BLaER1 (cell line): ENCODE measurements around the gene TMA7.
A peak's percentile ranks its signal among the peaks of the same experiment; 100 is the strongest.
"Not testable (repeated sequence)": the region's sequence is repeated elsewhere in the genome, so short reads cannot be mapped to it uniquely, and the experiment has no call there.

Experiments
- H3K27ac ChIP-seq: shearing (Covaris generic); formaldehyde crosslinking; 2 replicates; pipeline ENCODE4 v1.8.1; 2022
- H3K27me3 ChIP-seq: shearing (Covaris generic); formaldehyde crosslinking; 2 replicates; pipeline ENCODE4 v1.8.1; 2022
- H3K36me3 ChIP-seq: shearing (Covaris generic); formaldehyde crosslinking; 2 replicates; pipeline ENCODE4 v1.8.1; 2022
- H3K4me1 ChIP-seq: shearing (Covaris generic); formaldehyde crosslinking; 2 replicates; pipeline ENCODE4 v1.8.1; 2022
- H3K4me2 ChIP-seq: shearing (Covaris generic); formaldehyde crosslinking; 2 replicates; pipeline ENCODE4 v1.8.1; 2022
- H3K4me3 ChIP-seq: shearing (Covaris generic); formaldehyde crosslinking; 2 replicates; pipeline ENCODE4 v1.8.1; 2022
- H3K9ac ChIP-seq: shearing (Covaris generic); formaldehyde crosslinking; 2 replicates; pipeline ENCODE4 v1.8.1; 2022
- H3K9me3 ChIP-seq: shearing (Covaris generic); formaldehyde crosslinking; 2 replicates; pipeline ENCODE4 v1.8.1; 2022
- H4K20me1 ChIP-seq: shearing (Covaris generic); formaldehyde crosslinking; 2 replicates; pipeline ENCODE4 v1.8.1; 2022
- Cebpa-rat ChIP-seq: shearing (Covaris generic); IDR thresholded peaks from 2 replicates; pipeline ENCODE4 v1.8.1; 2022

The TMA7 gene

DNA sequence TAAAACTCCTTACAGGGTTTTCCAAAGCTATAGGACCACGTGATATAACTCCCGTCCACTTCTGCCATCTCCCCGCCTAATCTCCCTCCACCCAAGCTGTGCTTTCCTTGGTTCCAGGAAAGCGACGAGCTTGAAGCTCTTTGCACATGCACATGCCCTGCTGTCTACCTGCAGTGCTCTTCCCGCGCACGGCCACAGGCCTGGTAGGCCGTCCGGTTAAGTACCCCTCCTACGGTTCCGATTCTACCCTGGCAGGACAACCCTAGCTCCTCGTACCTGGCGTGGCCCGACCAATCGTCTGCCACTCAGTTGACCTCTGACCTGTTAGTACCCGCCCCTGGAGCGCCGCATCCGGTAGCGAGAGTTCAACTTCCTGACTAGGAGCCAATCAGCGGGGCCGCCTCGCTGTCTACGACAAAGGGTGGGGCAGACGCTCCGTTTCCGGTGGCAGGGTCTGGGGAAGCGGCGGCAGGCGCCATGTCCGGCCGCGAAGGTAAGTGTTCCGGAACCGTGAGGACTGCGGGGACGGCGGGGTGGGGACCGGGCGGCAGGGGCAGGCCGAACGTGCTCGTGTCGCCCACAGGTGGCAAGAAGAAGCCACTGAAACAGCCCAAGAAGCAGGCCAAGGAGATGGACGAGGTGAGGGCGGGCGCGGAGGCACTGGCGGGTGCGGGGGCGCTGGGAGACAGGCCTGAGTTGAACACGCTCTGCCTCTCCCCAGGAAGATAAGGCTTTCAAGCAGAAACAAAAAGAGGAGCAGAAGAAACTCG lies at the start of gene TMA7, which contains the start of gene CCDC51:
TMA7 (plus strand) TSS at position 438 of the 770 bp plus-strand sequence; CDS start at position 478, 40 bp downstream.
CCDC51 (minus strand) TSS at position 300 of the 770 bp plus-strand sequence. CDS start 4,991 bp downstream, outside the sequence.
- Histone ChIP-seq H3K4me3 (peak within 1 kb of the TSS; percentile 92), H3K27me3 (no peaks in the 10 kb centered on the region), H4K20me1 (peaks cover 37% of the 10 kb centered on the region), H3K9me3 (no peaks in the 10 kb centered on the region), H3K9ac (peak within 1 kb of the TSS; percentile 92), H3K4me1 (peaks cover 41% of the 10 kb centered on the region), H3K27ac (peak within 1 kb of the TSS; percentile 90), H3K36me3 (peaks cover 35% of the 10 kb centered on the region), H3K4me2 (peak within 1 kb of the TSS; percentile 85)
- TF ChIP-seq Cebpa-rat = no peak

DNA sequence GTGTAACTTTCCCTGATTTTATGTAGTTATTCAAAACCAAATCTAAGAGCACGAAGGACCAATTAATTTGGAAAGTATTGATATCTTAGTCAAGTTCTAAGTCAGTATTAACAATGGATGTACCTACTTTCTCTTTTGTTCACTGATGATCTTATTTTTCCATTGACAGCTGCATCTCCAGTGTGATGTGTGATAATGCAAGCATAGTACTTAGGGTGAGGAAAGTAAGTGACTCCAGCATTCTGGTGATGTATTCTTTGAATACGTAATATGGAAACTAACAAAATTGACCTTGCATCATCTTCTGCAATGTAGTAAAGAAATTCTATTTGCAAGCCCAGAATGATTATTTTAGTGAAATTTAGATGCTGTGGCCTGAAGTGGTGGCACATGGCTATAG lies 45.7 kb upstream of the TMA7 start:
- no peaks in the 10 kb centered on the region for H4K20me1 ChIP-seq
- no peak overlapping the region for H3K9ac ChIP-seq
- H3K27ac ChIP-seq = no peak overlapping the region
- no peak for TF ChIP-seq Cebpa-rat
- H3K4me1 ChIP-seq = no peaks in the 10 kb centered on the region
- no peak overlapping the region for H3K4me3 ChIP-seq
- H3K36me3 ChIP-seq = no peaks in the 10 kb centered on the region
- H3K9me3 ChIP-seq = no peaks in the 10 kb centered on the region
- no peaks in the 10 kb centered on the region for H3K27me3 ChIP-seq
- H3K4me2 ChIP-seq = no peak overlapping the region

DNA sequence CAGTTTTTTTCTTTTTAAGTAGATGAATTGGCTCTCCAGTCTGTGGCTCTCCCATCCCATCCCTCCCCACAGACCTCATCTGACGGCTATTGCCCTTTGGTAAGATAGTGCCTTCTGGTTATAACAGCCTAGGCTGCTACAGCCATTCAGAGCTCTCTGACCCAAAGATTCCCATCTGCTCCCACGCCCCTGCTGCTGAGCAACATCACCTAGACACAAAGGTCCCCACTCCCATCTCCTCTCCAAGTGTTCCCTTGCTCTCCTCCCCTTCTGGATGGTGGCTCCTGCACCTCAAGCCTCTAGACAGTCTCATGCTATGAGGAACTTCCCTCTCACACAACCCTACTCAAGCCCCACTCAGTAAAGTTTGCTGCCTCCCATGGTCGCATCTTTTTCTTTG lies 44.3 kb upstream of the TMA7 start:
- Histone ChIP-seq H3K9ac (no peak overlapping the region), H3K36me3 (no peaks in the 10 kb centered on the region), H3K27me3 (no peaks in the 10 kb centered on the region), H3K4me2 (no peak overlapping the region), H3K4me1 (no peaks in the 10 kb centered on the region), H3K9me3 (no peaks in the 10 kb centered on the region), H3K27ac (no peak overlapping the region), H4K20me1 (no peaks in the 10 kb centered on the region), H3K4me3 (no peak overlapping the region)
- no peak for TF ChIP-seq Cebpa-rat

DNA sequence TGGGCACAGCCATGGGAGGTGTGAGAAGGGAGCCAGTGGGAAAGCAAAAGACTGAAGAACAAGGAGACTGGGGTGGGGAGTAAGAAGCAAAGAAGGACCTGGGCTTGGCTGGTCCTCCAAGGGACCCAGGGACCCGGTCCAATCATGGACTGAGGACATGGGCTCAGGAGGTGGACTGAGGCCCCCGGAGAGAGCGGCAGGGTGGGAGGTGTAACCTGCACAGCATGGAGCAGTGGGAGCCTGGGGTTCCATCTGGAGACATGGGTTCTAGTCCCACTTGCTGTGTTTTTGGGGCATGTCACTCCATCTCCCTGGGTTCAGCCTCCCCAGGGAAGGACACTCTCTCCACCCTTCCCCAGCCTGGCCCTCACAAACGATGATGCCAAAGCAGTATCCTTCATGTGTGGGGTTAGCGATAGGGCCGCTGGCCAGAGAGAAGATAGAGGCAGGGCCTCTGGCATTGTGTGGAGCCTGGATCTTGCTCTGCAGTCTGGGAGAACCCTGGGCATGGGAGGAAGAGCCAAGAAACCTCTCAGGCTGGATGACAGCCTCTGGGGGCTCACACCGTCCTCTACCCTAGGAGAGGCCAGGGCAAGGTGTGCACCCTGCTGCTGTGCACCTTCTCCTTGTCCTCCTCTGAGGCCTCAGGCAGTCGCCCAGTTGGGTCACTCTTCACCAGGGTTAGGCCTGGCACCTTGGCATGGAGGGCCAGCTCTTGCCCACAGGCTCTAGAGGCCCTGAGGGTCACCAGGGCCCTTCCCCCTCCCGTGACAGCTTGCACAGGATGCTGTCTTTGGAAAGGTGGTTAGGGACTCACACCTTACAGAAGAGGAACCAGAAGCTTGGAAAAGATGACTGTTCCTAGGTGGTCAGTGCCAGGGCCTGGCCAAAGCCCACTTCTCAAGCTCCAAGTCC lies 42.0 kb upstream of the TMA7 start:
- no peak overlapping the region for H3K4me2 ChIP-seq
- no peak overlapping the region for H3K4me3 ChIP-seq
- TF ChIP-seq Cebpa-rat = no peak

DNA sequence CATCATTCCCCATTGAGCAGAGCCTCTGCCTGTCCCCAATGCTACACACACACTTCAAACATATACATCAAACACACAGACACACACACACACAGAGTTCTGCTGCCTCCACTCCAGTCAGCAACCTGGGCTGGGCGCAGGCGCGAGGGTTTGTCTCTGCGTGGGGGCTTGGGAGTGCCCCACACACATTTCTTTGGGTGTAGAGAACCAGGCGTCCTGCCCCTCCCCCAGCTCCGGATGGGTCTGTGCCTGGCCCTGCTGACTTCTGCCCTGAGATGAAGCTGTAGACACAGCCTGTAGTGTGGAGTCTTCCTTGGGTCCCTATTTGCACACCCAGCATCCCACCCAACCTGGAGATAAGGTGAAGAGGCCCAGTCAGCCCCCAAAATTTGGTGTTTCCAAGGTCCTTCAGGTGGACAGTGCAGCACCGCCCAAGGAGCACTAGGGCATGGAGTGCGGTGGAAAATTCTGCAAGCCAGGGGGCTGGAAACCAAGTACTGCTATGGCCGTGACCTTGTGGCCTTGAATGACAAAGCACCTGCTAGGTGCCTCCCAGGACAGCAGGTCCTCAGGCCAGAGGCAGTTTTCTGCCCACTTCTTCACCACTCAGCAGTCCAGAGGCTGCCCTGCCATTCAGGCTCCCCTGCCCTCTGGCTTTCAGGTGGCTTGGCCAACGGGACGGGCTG lies 41.2 kb upstream of the TMA7 start:
- Histone ChIP-seq H4K20me1 (0 out of 2 replicates have a peak, but pooled peaks cover 9% of the 10 kb centered on the region), H3K4me1 (no peaks in the 10 kb centered on the region), H3K36me3 (peaks cover 24% of the 10 kb centered on the region), H3K27ac (no peak overlapping the region), H3K9ac (no peak overlapping the region), H3K4me3 (no peak overlapping the region), H3K9me3 (no peaks in the 10 kb centered on the region), H3K27me3 (no peaks in the 10 kb centered on the region), H3K4me2 (no peak overlapping the region)
- TF ChIP-seq Cebpa-rat = no peak

More for the DNA sequence above, 42.0 kb upstream of the TMA7 start:
- 0 out of 2 replicates have a peak, but pooled peaks cover under 1% of the 10 kb centered on the region for H4K20me1 ChIP-seq
- H3K4me1 ChIP-seq = no peaks in the 10 kb centered on the region
- no peak overlapping the region for H3K9ac ChIP-seq
- no peak overlapping the region for H3K27ac ChIP-seq
- H3K27me3 ChIP-seq = no peaks in the 10 kb centered on the region
- no peaks in the 10 kb centered on the region for H3K9me3 ChIP-seq
- peaks cover 16% of the 10 kb centered on the region for H3K36me3 ChIP-seq

DNA sequence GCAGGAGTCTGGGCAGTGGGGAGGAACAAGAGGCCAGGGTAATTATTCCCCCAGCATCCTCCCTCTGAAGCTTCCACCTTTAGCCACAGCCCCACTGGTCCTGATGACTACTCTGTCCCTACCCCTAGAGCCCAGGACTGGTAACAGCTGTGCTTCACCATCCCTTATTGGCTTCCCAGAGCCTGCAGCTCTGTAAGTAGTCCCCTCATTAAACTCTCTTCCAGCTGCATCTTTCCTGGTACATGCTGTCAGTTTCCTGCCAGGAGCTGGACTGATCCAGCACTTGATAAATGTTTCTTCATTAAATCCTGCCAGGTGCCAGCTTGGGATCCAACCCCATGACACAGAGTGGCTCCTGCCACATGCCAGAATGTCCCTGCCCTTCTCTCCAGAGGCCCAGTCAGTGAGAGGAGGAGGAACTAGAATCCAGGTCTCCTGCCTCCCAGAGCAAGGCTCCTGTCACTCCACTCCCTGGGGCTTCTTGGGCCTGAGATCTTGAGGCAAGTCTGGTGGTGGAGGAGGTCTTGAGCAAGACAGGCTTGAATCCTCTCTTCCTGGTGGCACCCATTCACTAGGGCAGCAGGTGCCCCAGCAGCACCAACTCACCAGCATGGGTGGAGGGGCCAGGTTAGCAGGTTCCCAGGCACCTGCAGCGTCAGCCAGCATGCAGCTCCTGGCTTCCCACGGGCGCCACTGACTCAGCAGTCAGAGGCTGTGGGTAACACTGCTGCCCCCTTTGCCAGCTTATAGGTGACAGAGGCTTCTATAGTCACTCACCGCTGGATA lies 40.5 kb upstream of the TMA7 start:
- TF ChIP-seq Cebpa-rat = no peak
- H3K4me2 ChIP-seq = no peak overlapping the region
- no peaks in the 10 kb centered on the region for H3K9me3 ChIP-seq
- peaks cover 32% of the 10 kb centered on the region for H3K36me3 ChIP-seq
- no peaks in the 10 kb centered on the region for H3K27me3 ChIP-seq
- no peak overlapping the region for H3K9ac ChIP-seq
- no peaks in the 10 kb centered on the region for H3K4me1 ChIP-seq
- H4K20me1 ChIP-seq = peaks cover 16% of the 10 kb centered on the region; the same call in 1 of the 2 replicates
- no peak overlapping the region for H3K4me3 ChIP-seq
- H3K27ac ChIP-seq = no peak overlapping the region

DNA sequence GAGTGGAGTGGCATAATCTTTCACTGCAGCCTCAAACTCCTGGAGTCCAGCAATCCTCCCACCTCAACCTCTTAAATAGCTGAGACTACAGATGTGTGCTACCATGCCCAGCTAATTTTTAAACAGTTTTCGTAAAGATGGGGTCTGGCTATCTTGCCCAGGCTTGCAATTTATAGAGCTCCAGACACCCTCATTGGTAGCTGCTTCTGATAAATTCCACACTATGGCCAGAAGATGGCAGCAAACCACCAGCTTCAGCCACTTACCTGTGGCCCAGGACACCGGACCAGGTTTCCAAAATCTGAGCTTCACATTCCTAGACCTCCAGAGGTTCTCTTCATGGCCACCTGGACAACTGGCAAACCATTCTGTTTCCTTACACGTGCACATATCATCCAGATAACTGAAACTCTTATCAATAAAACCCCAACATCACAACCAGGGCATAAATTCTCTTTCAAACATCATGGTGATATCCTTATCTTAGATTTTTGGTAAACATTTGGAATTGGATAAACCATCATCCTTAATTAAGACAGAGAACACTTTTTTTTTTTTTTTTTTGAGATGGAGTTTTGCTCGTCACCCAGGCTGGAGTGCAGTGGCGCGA lies 39.1 kb upstream of the TMA7 start:
- no peaks in the 10 kb centered on the region for H3K27me3 ChIP-seq
- TF ChIP-seq Cebpa-rat = no peak
- H3K9ac ChIP-seq = no peak overlapping the region
- no peak overlapping the region for H3K27ac ChIP-seq
- H3K4me3 ChIP-seq = no peak overlapping the region
- no peaks in the 10 kb centered on the region for H3K9me3 ChIP-seq
- peaks cover 29% of the 10 kb centered on the region for H4K20me1 ChIP-seq
- peaks cover 45% of the 10 kb centered on the region for H3K36me3 ChIP-seq
- no peaks in the 10 kb centered on the region for H3K4me1 ChIP-seq
- no peak overlapping the region for H3K4me2 ChIP-seq

DNA sequence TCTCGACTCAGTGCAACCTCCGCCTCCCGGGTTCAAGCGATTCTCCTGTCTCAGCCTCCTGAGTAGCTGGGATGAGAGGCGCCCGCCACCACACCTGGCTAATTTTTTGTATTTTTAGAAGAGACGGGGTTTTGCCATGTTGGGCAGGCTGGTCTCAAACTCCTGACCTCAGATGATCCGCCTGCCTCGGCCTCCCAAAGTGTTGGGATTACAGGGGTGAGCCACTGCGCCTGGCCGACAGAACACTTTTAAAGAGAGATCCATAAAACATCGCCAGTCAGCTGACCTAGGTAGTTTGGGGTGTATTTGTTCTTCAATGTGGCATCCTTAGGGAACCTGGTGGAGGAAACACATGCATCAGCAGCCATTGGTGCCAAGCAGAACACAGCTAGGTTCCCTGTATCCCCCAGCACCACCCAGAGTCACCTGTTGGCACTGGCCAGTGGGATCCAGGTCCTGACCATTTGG lies 38.6 kb upstream of the TMA7 start:
- Histone ChIP-seq H4K20me1 (peaks cover 34% of the 10 kb centered on the region), H3K36me3 (peaks cover 51% of the 10 kb centered on the region)
- H3K27me3 ChIP-seq, H3K4me2 ChIP-seq, H3K27ac ChIP-seq, H3K9me3 ChIP-seq, H3K4me1 ChIP-seq, H3K9ac ChIP-seq, H3K4me3 ChIP-seq: not testable (repeated sequence)
